ENCODE measurements around the gene TJP1. TPM values are rescaled to one million over a fixed set of nuclear protein-coding genes. Genes with fewer than 3 reads are reported as not detected.

Gene TJP1
- total RNA-seq, 1 donor: 86.9 TPM

GRCh38 chr15:29789871-29790270, 32.4 kb downstream of the TJP1 start:
- peaks cover 5% of the 10 kb centered on the region for H3K36me3 ChIP-seq (ENCODE audit: insufficient read depth, low read length)
- peaks cover 17% of the 10 kb centered on the region for H4K20me1 ChIP-seq (ENCODE audit: insufficient read depth, low read length)
- H3K79me2 ChIP-seq (ENCODE audit: insufficient read depth, low read length): peaks cover 69% of the 10 kb centered on the region
- no peak overlapping the region for H2AFZ ChIP-seq (ENCODE audit: low read length)
- H3K9me3 ChIP-seq (ENCODE audit: low read depth, low read length): peaks cover 3% of the 10 kb centered on the region
- no peaks in the 10 kb centered on the region for H3K27me3 ChIP-seq (ENCODE audit: insufficient read depth, low read length)
- H3K4me1 ChIP-seq (ENCODE audit: insufficient read depth, low read length): peaks cover 34% of the 10 kb centered on the region
- H3K4me3 ChIP-seq (ENCODE audit: insufficient read depth, low read length): no peak overlapping the region
- no peak for DNase-seq (ENCODE audit: insufficient read length, low spot score, missing footprints)
- H3K27ac ChIP-seq (ENCODE audit: low read depth, low read length): no peak overlapping the region
- no peak for TF ChIP-seq CTCF (IDR thresholded peaks at IDR 0.05; ENCODE audit: extremely low read depth, low read depth, low read length)
- no peak overlapping the region for H3K4me2 ChIP-seq (ENCODE audit: insufficient read depth, low read length)

DNA sequence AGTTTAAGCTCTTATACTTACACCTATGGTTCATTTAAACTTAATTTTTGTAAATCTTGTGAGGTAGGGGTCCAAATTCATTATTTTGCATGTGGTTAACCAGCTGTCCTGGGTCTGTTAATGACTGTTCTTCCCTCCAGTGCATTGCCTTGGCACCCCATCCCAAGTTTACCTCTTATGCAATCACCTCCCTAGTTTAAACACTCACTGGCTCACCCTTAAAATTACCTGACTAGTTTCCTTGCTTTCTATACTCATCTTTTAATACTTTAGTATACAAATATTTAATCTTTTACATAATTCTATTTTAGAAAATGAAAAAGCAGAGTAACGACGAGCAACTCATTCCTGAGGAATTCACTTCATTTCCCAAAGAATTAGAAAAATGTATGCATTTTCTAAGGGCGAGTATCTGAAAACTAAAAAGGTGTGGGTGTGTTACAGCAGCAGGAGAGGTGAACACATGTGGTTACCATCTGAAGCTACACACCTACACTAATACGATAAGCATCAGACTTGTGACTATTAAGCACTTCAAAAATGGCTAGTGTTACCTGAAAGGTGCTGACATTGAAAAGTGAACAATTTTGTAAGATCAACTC, 33.7 kb downstream of the TJP1 start:
- Histone ChIP-seq H3K4me2 (ENCODE audit: insufficient read depth, low read length) (peak overlapping the region; percentile 60), H3K36me3 (ENCODE audit: insufficient read depth, low read length) (peaks cover 2% of the 10 kb centered on the region), H2AFZ (ENCODE audit: low read length) (no peak overlapping the region), H3K4me3 (ENCODE audit: insufficient read depth, low read length) (no peak overlapping the region), H3K27me3 (ENCODE audit: insufficient read depth, low read length) (no peaks in the 10 kb centered on the region), H3K9me3 (ENCODE audit: low read depth, low read length) (peaks cover 2% of the 10 kb centered on the region), H3K4me1 (ENCODE audit: insufficient read depth, low read length) (peaks cover 34% of the 10 kb centered on the region), H4K20me1 (ENCODE audit: insufficient read depth, low read length) (peaks cover 22% of the 10 kb centered on the region), H3K79me2 (ENCODE audit: insufficient read depth, low read length) (peaks cover 66% of the 10 kb centered on the region), H3K27ac (ENCODE audit: low read depth, low read length) (no peak overlapping the region)
- no peak for DNase-seq (ENCODE audit: insufficient read length, low spot score, missing footprints)
- no peak for TF ChIP-seq CTCF (IDR thresholded peaks at IDR 0.05; ENCODE audit: extremely low read depth, low read depth, low read length)

GRCh38 chr15:29787767-29788166, 34.5 kb downstream of the TJP1 start:
- peaks cover 22% of the 10 kb centered on the region for H4K20me1 ChIP-seq (ENCODE audit: insufficient read depth, low read length)
- H3K27ac ChIP-seq (ENCODE audit: low read depth, low read length): no peak overlapping the region
- no peak overlapping the region for H3K4me2 ChIP-seq (ENCODE audit: insufficient read depth, low read length)
- TF ChIP-seq CTCF (IDR thresholded peaks at IDR 0.05; ENCODE audit: extremely low read depth, low read depth, low read length): no peak
- H3K4me3 ChIP-seq (ENCODE audit: insufficient read depth, low read length): no peak overlapping the region
- no peak overlapping the region for H2AFZ ChIP-seq (ENCODE audit: low read length)
- no peaks in the 10 kb centered on the region for H3K36me3 ChIP-seq (ENCODE audit: insufficient read depth, low read length)
- H3K4me1 ChIP-seq (ENCODE audit: insufficient read depth, low read length): peaks cover 27% of the 10 kb centered on the region
- no peaks in the 10 kb centered on the region for H3K9me3 ChIP-seq (ENCODE audit: low read depth, low read length)
- no peaks in the 10 kb centered on the region for H3K27me3 ChIP-seq (ENCODE audit: insufficient read depth, low read length)
- H3K79me2 ChIP-seq (ENCODE audit: insufficient read depth, low read length): peaks cover 68% of the 10 kb centered on the region
- no peak for DNase-seq (ENCODE audit: insufficient read length, low spot score, missing footprints)

DNA sequence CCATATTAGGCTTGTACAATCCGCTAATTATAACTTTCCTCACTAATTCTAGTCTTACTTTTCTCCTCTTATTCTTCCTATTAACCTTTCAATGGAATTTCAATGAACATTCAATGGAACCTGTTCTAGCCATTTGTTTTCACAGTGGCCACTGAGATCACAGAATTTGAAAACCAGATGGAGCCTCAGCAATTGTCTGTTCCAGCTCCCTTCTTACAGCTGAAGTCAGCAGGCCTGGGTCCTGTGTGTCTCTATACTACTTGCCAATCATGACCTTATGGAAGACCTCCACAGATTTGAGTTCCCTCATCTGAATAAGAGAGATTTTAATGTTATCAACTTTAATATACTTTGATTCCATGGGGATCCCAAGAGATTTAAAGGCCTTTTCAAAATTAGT, 36.6 kb downstream of the TJP1 start:
- peaks cover 82% of the 10 kb centered on the region for H3K79me2 ChIP-seq (ENCODE audit: insufficient read depth, low read length)
- peaks cover 27% of the 10 kb centered on the region for H4K20me1 ChIP-seq (ENCODE audit: insufficient read depth, low read length)
- H3K4me3 ChIP-seq (ENCODE audit: insufficient read depth, low read length): no peak overlapping the region
- H2AFZ ChIP-seq (ENCODE audit: low read length): no peak overlapping the region
- H3K27me3 ChIP-seq (ENCODE audit: insufficient read depth, low read length): no peaks in the 10 kb centered on the region
- H3K4me2 ChIP-seq (ENCODE audit: insufficient read depth, low read length): no peak overlapping the region
- peaks cover 20% of the 10 kb centered on the region for H3K4me1 ChIP-seq (ENCODE audit: insufficient read depth, low read length)
- H3K27ac ChIP-seq (ENCODE audit: low read depth, low read length): no peak overlapping the region
- no peaks in the 10 kb centered on the region for H3K36me3 ChIP-seq (ENCODE audit: insufficient read depth, low read length)
- H3K9me3 ChIP-seq (ENCODE audit: low read depth, low read length): no peaks in the 10 kb centered on the region
- no peak for DNase-seq (ENCODE audit: insufficient read length, low spot score, missing footprints)
- TF ChIP-seq CTCF (IDR thresholded peaks at IDR 0.05; ENCODE audit: extremely low read depth, low read depth, low read length): no peak

Data from osteoblast (primary cell).